ENCODE measurements around the gene TEX12.

The TEX12 gene

GRCh38 chr11:112211536-112211935, 44.4 kb downstream of the TEX12 start:
- no peaks in the 10 kb centered on the region for H3K36me3 Mint-ChIP-seq
- H3K27me3 Mint-ChIP-seq, result peaks cover 8% of the 10 kb centered on the region
- CTCF ChIA-PET, result no interaction called here
- H3K4me3 Mint-ChIP-seq, result no peak overlapping the region
- H3K4me1 Mint-ChIP-seq, result no peaks in the 10 kb centered on the region
- no peaks in the 10 kb centered on the region for H3K9me3 Mint-ChIP-seq
- no peak for DNase-seq
- H3K27ac Mint-ChIP-seq, result no peak overlapping the region

GRCh38 chr11:112212290-112212689, 45.1 kb downstream of the TEX12 start:
- DNase-seq, result no peak
- peaks cover 8% of the 10 kb centered on the region for H3K27me3 Mint-ChIP-seq
- no peaks in the 10 kb centered on the region for H3K36me3 Mint-ChIP-seq
- H3K27ac Mint-ChIP-seq, result no peak overlapping the region
- H3K9me3 Mint-ChIP-seq, result no peaks in the 10 kb centered on the region
- no peaks in the 10 kb centered on the region for H3K4me1 Mint-ChIP-seq
- no peak overlapping the region for H3K4me3 Mint-ChIP-seq
- CTCF ChIA-PET, result interaction anchor here (0.6 to 1.0 kb wide), 2 partner anchors 68 to 125 kb away, joined by 3 to 5 read pairs; no protein-coding TSS in a partner anchor

GRCh38 chr11:112212710-112213109, 45.5 kb downstream of the TEX12 start:
- no peaks in the 10 kb centered on the region for H3K36me3 Mint-ChIP-seq
- H3K4me3 Mint-ChIP-seq, result no peak overlapping the region
- H3K27me3 Mint-ChIP-seq, result peaks cover 8% of the 10 kb centered on the region
- H3K4me1 Mint-ChIP-seq, result no peaks in the 10 kb centered on the region
- H3K9me3 Mint-ChIP-seq, result no peaks in the 10 kb centered on the region
- no peak overlapping the region for H3K27ac Mint-ChIP-seq
- CTCF ChIA-PET, result interaction anchor here (1.0 kb wide), 1 partner anchor 67 kb away, joined by 3 read pairs; no protein-coding TSS in a partner anchor
- no peak for DNase-seq

- DNase-seq, result no peak
- H3K36me3 Mint-ChIP-seq, result no peaks in the 10 kb centered on the region
- CTCF ChIA-PET, result interaction anchor here (17.0 kb wide), 1 partner anchor 70 kb away, joined by 302 read pairs; no protein-coding TSS in a partner anchor
- no peaks in the 10 kb centered on the region for H3K9me3 Mint-ChIP-seq
- H3K4me3 Mint-ChIP-seq, result no peak overlapping the region
- no peaks in the 10 kb centered on the region for H3K4me1 Mint-ChIP-seq
- peaks cover 8% of the 10 kb centered on the region for H3K27me3 Mint-ChIP-seq
- H3K27ac Mint-ChIP-seq, result no peak overlapping the region
Observed at GRCh38 chr11:112213753-112214152, 46.6 kb downstream of the TEX12 start.

GRCh38 chr11:112215621-112216020, 48.4 kb downstream of the TEX12 start:
- H3K4me3 Mint-ChIP-seq, result no peak overlapping the region
- H3K27ac Mint-ChIP-seq, result no peak overlapping the region
- H3K27me3 Mint-ChIP-seq, result peaks cover 4% of the 10 kb centered on the region
- peaks cover 4% of the 10 kb centered on the region for H3K4me1 Mint-ChIP-seq
- CTCF ChIA-PET, result interaction anchor here (17.0 kb wide), 1 partner anchor 68 kb away, joined by 302 read pairs; no protein-coding TSS in a partner anchor
- no peaks in the 10 kb centered on the region for H3K9me3 Mint-ChIP-seq
- H3K36me3 Mint-ChIP-seq, result no peaks in the 10 kb centered on the region
- DNase-seq, result no peak

GRCh38 chr11:112216561-112217105, 49.5 kb downstream of the TEX12 start:
- H3K27ac Mint-ChIP-seq, result no peak overlapping the region
- no peaks in the 10 kb centered on the region for H3K9me3 Mint-ChIP-seq
- peaks cover 4% of the 10 kb centered on the region for H3K27me3 Mint-ChIP-seq
- DNase-seq, result no peak
- no peak overlapping the region for H3K4me3 Mint-ChIP-seq
- H3K4me1 Mint-ChIP-seq, result peaks cover 6% of the 10 kb centered on the region
- CTCF ChIA-PET, result interaction anchor here (17.0 kb wide), 1 partner anchor 67 kb away, joined by 302 read pairs; no protein-coding TSS in a partner anchor
- no peaks in the 10 kb centered on the region for H3K36me3 Mint-ChIP-seq

GRCh38 chr11:112219476-112220232, 52.5 kb downstream of the TEX12 start:
- H3K27me3 Mint-ChIP-seq, result peaks cover 14% of the 10 kb centered on the region
- H3K27ac Mint-ChIP-seq, result no peak overlapping the region
- H3K9me3 Mint-ChIP-seq, result no peaks in the 10 kb centered on the region
- no peak overlapping the region for H3K4me3 Mint-ChIP-seq
- H3K4me1 Mint-ChIP-seq, result peaks cover 6% of the 10 kb centered on the region
- no peaks in the 10 kb centered on the region for H3K36me3 Mint-ChIP-seq
- CTCF ChIA-PET, result interaction anchor here (0.7 to 17.0 kb wide), 9 partner anchors 11 to 1070 kb away, joined by 3 to 302 read pairs (median 4); no protein-coding TSS in a partner anchor
- peak; percentile 49 for DNase-seq

GRCh38 chr11:112221274-112221835, 54.2 kb downstream of the TEX12 start:
- Mint-ChIP-seq H3K4me1 (peaks cover 15% of the 10 kb centered on the region), H3K36me3 (no peaks in the 10 kb centered on the region), H3K9me3 (no peaks in the 10 kb centered on the region), H3K4me3 (no peak overlapping the region), H3K27ac (no peak overlapping the region), H3K27me3 (peaks cover 10% of the 10 kb centered on the region)
- no peak for DNase-seq
- CTCF ChIA-PET, result interaction anchor here (0.8 to 17.0 kb wide), 5 partner anchors 11 to 334 kb away, joined by 3 to 302 read pairs (median 3); no protein-coding TSS in a partner anchor
